Measurements from ENCODE around the gene SLC36A3. TPM values are rescaled to one million over a fixed set of nuclear protein-coding genes. Genes with fewer than 3 reads are reported as not detected.
"Not testable (repeated sequence)": the region's sequence is repeated elsewhere in the genome, so short reads cannot be mapped to it uniquely, and the experiment has no call there.

Gene SLC36A3
- polyA plus RNA-seq, 6 donors from 2014 or later: 0.26 TPM; not detected in 5

GRCh38 chr5:151251621-151252020 is 51.9 kb downstream of the SLC36A3 start:
- Mint-ChIP-seq H3K27ac (peak overlapping the region in 4 of 6 donors; percentile 90 to 99 (median 96)), H3K36me3 (no peaks in the 10 kb centered on the region), H3K4me1 (peaks cover 30 to 54% (median 41%) of the 10 kb centered on the region in 3 donors), H3K9me3 (no peaks in the 10 kb centered on the region), H3K4me3 (peak overlapping the region in 7 of 8 donors; percentile 50 to 97 (median 88)), H3K27me3 (no peaks in the 10 kb centered on the region)
- no peak for ATAC-seq (ENCODE audit: low read depth in 2 of 2)
- no peak for DNase-seq

GRCh38 chr5:151251001-151251551 is 52.5 kb downstream of the SLC36A3 start:
- ATAC-seq (ENCODE audit: low read depth in 2 of 2): no peak
- H3K27ac Mint-ChIP-seq: peak overlapping the region in 2 of 6 donors; percentile 29 to 90
- H3K27me3 Mint-ChIP-seq: no peaks in the 10 kb centered on the region
- peaks cover 28 to 48% (median 36%) of the 10 kb centered on the region in 3 donors for H3K4me1 Mint-ChIP-seq
- H3K9me3 Mint-ChIP-seq: no peaks in the 10 kb centered on the region
- no peak for DNase-seq
- H3K4me3 Mint-ChIP-seq: peak overlapping the region in 5 of 8 donors; percentile 17 to 93 (median 88)
- no peaks in the 10 kb centered on the region for H3K36me3 Mint-ChIP-seq

GRCh38 chr5:151250346-151251000 is 53.1 kb downstream of the SLC36A3 start:
- Mint-ChIP-seq H3K27me3 (no peaks in the 10 kb centered on the region), H3K27ac (peak overlapping the region in 4 of 6 donors; percentile 8 to 74 (median 47)), H3K4me1 (peaks cover 22 to 47% (median 30%) of the 10 kb centered on the region in 3 donors), H3K9me3 (no peaks in the 10 kb centered on the region), H3K36me3 (no peaks in the 10 kb centered on the region), H3K4me3 (peak overlapping the region in 5 of 8 donors; percentile 32 to 88 (median 78))
- ATAC-seq (ENCODE audit: low read depth in 2 of 2): no peak
- DNase-seq: no peak

GRCh38 chr5:151249281-151249680 is 54.3 kb downstream of the SLC36A3 start:
- no peak for ATAC-seq (ENCODE audit: low read depth in 2 of 2)
- peaks cover 21 to 41% (median 23%) of the 10 kb centered on the region in 3 donors for H3K4me1 Mint-ChIP-seq
- peak overlapping the region in 1 of 8 donors; percentile 35 for H3K4me3 Mint-ChIP-seq
- no peaks in the 10 kb centered on the region for H3K9me3 Mint-ChIP-seq
- H3K27ac Mint-ChIP-seq: no peak overlapping the region
- no peak for DNase-seq
- no peaks in the 10 kb centered on the region for H3K27me3 Mint-ChIP-seq
- H3K36me3 Mint-ChIP-seq: no peaks in the 10 kb centered on the region

- H3K27ac Mint-ChIP-seq: peak overlapping the region in 1 of 6 donors; percentile 82
- DNase-seq (no peak), ATAC-seq (ENCODE audit: low read depth in 2 of 2) (no peak)
- H3K36me3 Mint-ChIP-seq: no peaks in the 10 kb centered on the region
- H3K27me3 Mint-ChIP-seq: no peaks in the 10 kb centered on the region
- peaks cover 24 to 40% (median 26%) of the 10 kb centered on the region in 3 donors for H3K4me1 Mint-ChIP-seq
- H3K9me3 Mint-ChIP-seq: no peaks in the 10 kb centered on the region
- peak overlapping the region in 1 of 8 donors; percentile 35 for H3K4me3 Mint-ChIP-seq
Measured at GRCh38 chr5:151248651-151249050, 54.9 kb downstream of the SLC36A3 start.

- H3K9me3 Mint-ChIP-seq: no peaks in the 10 kb centered on the region
- H3K27me3 Mint-ChIP-seq: no peaks in the 10 kb centered on the region
- peak overlapping the region in 1 of 6 donors; percentile 85 for H3K27ac Mint-ChIP-seq
- no peak for ATAC-seq (ENCODE audit: low read depth in 2 of 2)
- H3K4me3 Mint-ChIP-seq: no peak overlapping the region
- peaks cover 36 to 51% (median 42%) of the 10 kb centered on the region in 3 donors for H3K4me1 Mint-ChIP-seq
- H3K36me3 Mint-ChIP-seq: no peaks in the 10 kb centered on the region
- DNase-seq: no peak
Measured at GRCh38 chr5:151245680-151246219, 57.8 kb downstream of the SLC36A3 start.

GRCh38 chr5:151244206-151244605 is 59.4 kb downstream of the SLC36A3 start:
- Mint-ChIP-seq H3K27ac (peak overlapping the region in 2 of 6 donors; percentile 39 to 40), H3K9me3 (no peaks in the 10 kb centered on the region), H3K4me3 (no peak overlapping the region), H3K4me1 (peaks cover 39 to 60% (median 50%) of the 10 kb centered on the region in 3 donors), H3K36me3 (no peaks in the 10 kb centered on the region), H3K27me3 (no peaks in the 10 kb centered on the region)
- ATAC-seq (ENCODE audit: low read depth in 2 of 2) (no peak), DNase-seq (no peak)

- H3K36me3 Mint-ChIP-seq: no peaks in the 10 kb centered on the region
- peak overlapping the region in 1 of 8 donors; percentile 43 for H3K4me3 Mint-ChIP-seq
- ATAC-seq (ENCODE audit: low read depth in 2 of 2) (no peak), DNase-seq (no peak)
- H3K9me3 Mint-ChIP-seq: no peaks in the 10 kb centered on the region
- peaks cover 43 to 67% (median 57%) of the 10 kb centered on the region in 3 donors for H3K4me1 Mint-ChIP-seq
- H3K27ac Mint-ChIP-seq: peak overlapping the region in 1 of 6 donors; percentile 39
- no peaks in the 10 kb centered on the region for H3K27me3 Mint-ChIP-seq
Measured at GRCh38 chr5:151243564-151243963, 60.0 kb downstream of the SLC36A3 start.

- H3K27ac Mint-ChIP-seq: no peak overlapping the region
- no peaks in the 10 kb centered on the region for H3K27me3 Mint-ChIP-seq
- DNase-seq: no peak
- no peaks in the 10 kb centered on the region for H3K36me3 Mint-ChIP-seq
- no peak overlapping the region for H3K4me3 Mint-ChIP-seq
- peak in 1 of 2 donors; percentile 5 for ATAC-seq (ENCODE audit: low read depth in 2 of 2)
- H3K4me1 Mint-ChIP-seq: peaks cover 48 to 71% (median 61%) of the 10 kb centered on the region in 3 donors
- no peaks in the 10 kb centered on the region for H3K9me3 Mint-ChIP-seq
Measured at GRCh38 chr5:151243127-151243526, 60.4 kb downstream of the SLC36A3 start.

- Mint-ChIP-seq H3K4me3 (peak overlapping the region in 6 of 8 donors; percentile 22 to 77 (median 55)), H3K27me3 (no peaks in the 10 kb centered on the region), H3K27ac (peak overlapping the region in 4 of 6 donors; percentile 49 to 91 (median 80)), H3K9me3 (no peaks in the 10 kb centered on the region), H3K36me3 (no peaks in the 10 kb centered on the region), H3K4me1 (peaks cover 57 to 92% (median 82%) of the 10 kb centered on the region in 3 donors)
- no peak for DNase-seq
- peak; percentile 34 to 37 for ATAC-seq (ENCODE audit: low read depth in 2 of 2)
Measured at GRCh38 chr5:151240924-151241635, 62.5 kb downstream of the SLC36A3 start.

GRCh38 chr5:151240268-151240835 is 63.2 kb downstream of the SLC36A3 start:
- ATAC-seq (ENCODE audit: low read depth in 2 of 2); H3K36me3 Mint-ChIP-seq; H3K27me3 Mint-ChIP-seq; H3K9me3 Mint-ChIP-seq; DNase-seq: not testable (repeated sequence)
- H3K4me3 Mint-ChIP-seq: peak overlapping the region in 3 of 8 donors; percentile 25 to 77 (median 45)
- peaks cover 62 to 94% (median 88%) of the 10 kb centered on the region in 3 donors for H3K4me1 Mint-ChIP-seq
- H3K27ac Mint-ChIP-seq: peak overlapping the region; percentile 1 to 91 (median 78)

GRCh38 chr5:151239237-151239861 is 64.2 kb downstream of the SLC36A3 start:
- H3K4me1 Mint-ChIP-seq: peaks cover 68 to 99% (median 95%) of the 10 kb centered on the region in 3 donors
- peak in 1 of 2 donors; percentile 32 for ATAC-seq (ENCODE audit: low read depth in 2 of 2)
- H3K27me3 Mint-ChIP-seq: no peaks in the 10 kb centered on the region
- H3K4me3 Mint-ChIP-seq: peak overlapping the region; percentile 58 to 92 (median 80)
- peak; percentile 57 for DNase-seq
- H3K9me3 Mint-ChIP-seq: peaks cover 0 to 3% (median 0%) of the 10 kb centered on the region in 7 donors
- H3K27ac Mint-ChIP-seq: peak overlapping the region; percentile 78 to 98 (median 91)
- H3K36me3 Mint-ChIP-seq: no peaks in the 10 kb centered on the region

Measured in naive B cell (primary cell).